ENCODE results near the gene HSPB2.
"Not testable (repeated sequence)": the region's sequence is repeated elsewhere in the genome, so short reads cannot be mapped to it uniquely, and the experiment has no call there.

The HSPB2 gene

GRCh38 chr11:111912535-111912934 is at the start of gene HSPB2:
Gene HSPB2 (plus strand): TSS chr11:111912734. CDS start chr11:111912830, 96 bp downstream.
- in situ Hi-C loops (cut with MboI; ENCODE audit: low sequenced_read_pairs), result no loop called here

- in situ Hi-C loops (cut with MboI; ENCODE audit: low sequenced_read_pairs), result no loop called here
These were observed 42.4 kb upstream of the HSPB2 start for GRCh38 chr11:111870113-111870512.

GRCh38 chr11:111870522-111870885 is 42.0 kb upstream of the HSPB2 start:
- in situ Hi-C loops (cut with MboI; ENCODE audit: low sequenced_read_pairs), result no loop called here

- in situ Hi-C loops (cut with MboI; ENCODE audit: low sequenced_read_pairs), result no loop called here
These were observed 41.4 kb upstream of the HSPB2 start, which contains the start of gene ALG9 for GRCh38 chr11:111870886-111871692. Gene ALG9 (minus strand): TSS chr11:111871581. CDS start chr11:111871482, 99 bp downstream.

GRCh38 chr11:111871693-111872161 is 40.8 kb upstream of the HSPB2 start:
- in situ Hi-C loops (cut with MboI; ENCODE audit: low sequenced_read_pairs), result no loop called here

- in situ Hi-C loops (cut with MboI; ENCODE audit: low sequenced_read_pairs), result no loop called here
These were observed 34.1 kb upstream of the HSPB2 start for GRCh38 chr11:111878385-111878848.

- in situ Hi-C loops (cut with MboI; ENCODE audit: low sequenced_read_pairs), result no loop called here
These were observed 33.5 kb upstream of the HSPB2 start, which contains the start of the genes CFAP68 and FDXACB1 for GRCh38 chr11:111878849-111879636. Gene CFAP68 (plus strand): TSS chr11:111879541. CDS start chr11:111879561, 20 bp downstream. Gene FDXACB1 (minus strand): TSS chr11:111879165. CDS start chr11:111879132, 33 bp downstream.

- in situ Hi-C loops (cut with MboI; ENCODE audit: low sequenced_read_pairs), result no loop called here
These were observed 32.9 kb upstream of the HSPB2 start for GRCh38 chr11:111879637-111879960.

- in situ Hi-C loops (cut with MboI; ENCODE audit: low sequenced_read_pairs), result no loop called here
These were observed 30.3 kb upstream of the HSPB2 start for GRCh38 chr11:111882202-111882601.

- in situ Hi-C loops (cut with MboI; ENCODE audit: low sequenced_read_pairs), result not testable (repeated sequence)
These were observed 27.5 kb upstream of the HSPB2 start for GRCh38 chr11:111885053-111885452.

- in situ Hi-C loops (cut with MboI; ENCODE audit: low sequenced_read_pairs), result no loop called here
These were observed 26.5 kb upstream of the HSPB2 start for GRCh38 chr11:111886032-111886431.

GRCh38 chr11:111886844-111887243 is 25.7 kb upstream of the HSPB2 start:
- in situ Hi-C loops (cut with MboI; ENCODE audit: low sequenced_read_pairs), result no loop called here

GRCh38 chr11:111905411-111905810 is 7.1 kb upstream of the HSPB2 start:
- in situ Hi-C loops (cut with MboI; ENCODE audit: low sequenced_read_pairs), result no loop called here

GRCh38 chr11:111906680-111907079 is 5.9 kb upstream of the HSPB2 start:
- in situ Hi-C loops (cut with MboI; ENCODE audit: low sequenced_read_pairs), result no loop called here

GRCh38 chr11:111908639-111909305 is 3.8 kb upstream of the HSPB2 start:
- in situ Hi-C loops (cut with MboI; ENCODE audit: low sequenced_read_pairs), result no loop called here

- in situ Hi-C loops (cut with MboI; ENCODE audit: low sequenced_read_pairs), result no loop called here
These were observed 3.2 kb upstream of the HSPB2 start for GRCh38 chr11:111909378-111909777.

GRCh38 chr11:111910676-111911562 is 1.6 kb upstream of the HSPB2 start:
- in situ Hi-C loops (cut with MboI; ENCODE audit: low sequenced_read_pairs), result no loop called here

- in situ Hi-C loops (cut with MboI; ENCODE audit: low sequenced_read_pairs), result no loop called here
These were observed 752 bp upstream of the HSPB2 start, which contains the start of gene CRYAB for GRCh38 chr11:111911563-111912401. Gene CRYAB (minus strand): TSS chr11:111911770. CDS start chr11:111911724, 46 bp downstream.
